SJSA1 (cell line): Measurements from ENCODE around the gene MTCL1. TPM values are rescaled to one million over a fixed set of nuclear protein-coding genes. Genes with fewer than 3 reads are reported as not detected.
"Not testable (repeated sequence)": the region's sequence is repeated elsewhere in the genome, so short reads cannot be mapped to it uniquely, and the experiment has no call there.

Experiments
- DNase-seq, 2 experiments: peaks; one replicate each; pipeline ENCODE4 v3.0.0-alpha.2; 2015 to 2020; ENCODE audit warnings: low spot score in 2 of 2, low read depth in 1 of 2
- H3K27ac ChIP-seq: fragments of 250-450 bp; sonication (Bioruptor Pico); 2 replicates; pipeline ENCODE4 v1.5.1; 2020; ENCODE audit warnings: mild to moderate bottlenecking, moderate library complexity
- H3K27me3 ChIP-seq: fragments of 250-450 bp; sonication (Bioruptor Pico); replicated peaks from 2 replicates; pipeline ENCODE4 v1.5.1; 2020; ENCODE audit warnings: mild to moderate bottlenecking, moderate library complexity
- H3K36me3 ChIP-seq: fragments of 250-450 bp; sonication (Bioruptor Pico); 2 replicates; pipeline ENCODE4 v1.5.1; 2020; ENCODE audit warnings: mild to moderate bottlenecking
- H3K4me1 ChIP-seq: fragments of 250-450 bp; sonication (Bioruptor Pico); replicated peaks from 2 replicates; pipeline ENCODE4 v1.6.1; 2021; ENCODE audit warnings: mild to moderate bottlenecking
- H3K4me3 ChIP-seq: fragments of 250-450 bp; sonication (Bioruptor Pico); 2 replicates; pipeline ENCODE4 v1.5.1; 2020; ENCODE audit warnings: mild to moderate bottlenecking
- H3K9me3 ChIP-seq: fragments of 250-450 bp; sonication (Bioruptor Pico); replicated peaks from 2 replicates; pipeline ENCODE4 v1.5.1; 2020; ENCODE audit warnings: mild to moderate bottlenecking
- total RNA-seq: library from RNA; depleted of rRNA; stranded (reverse); fragments of >200 nt; shearing (Covaris generic); gene quantifications from 2 replicates; pipeline ENCODE4 v1.2.3, GENCODE V29; 2014

MTCL1 gene
- total RNA-seq, 1 experiment from 2014 or later, result 47.7 TPM

DNA sequence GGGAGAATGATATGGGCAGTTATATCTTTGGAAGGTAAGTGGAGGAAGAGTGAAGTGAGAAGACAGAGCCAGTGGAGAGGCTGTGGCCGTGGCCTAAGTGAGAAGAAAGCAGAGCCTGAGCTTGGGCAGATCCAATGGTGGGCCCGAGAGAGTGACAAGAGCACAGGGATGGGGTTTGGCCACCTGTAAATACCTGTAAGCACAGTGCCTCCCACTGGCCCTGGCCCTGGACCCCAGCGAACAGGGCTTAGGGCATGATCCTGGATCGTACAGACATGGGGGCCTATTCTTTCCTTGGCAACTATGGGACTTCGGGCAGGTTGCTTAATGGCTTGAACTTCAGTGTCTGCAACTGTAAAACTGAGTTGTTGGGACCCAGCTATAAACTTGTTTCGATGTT is 44.1 kb downstream of the MTCL1 start:
- no peak overlapping the region for H3K27ac ChIP-seq
- H3K36me3 ChIP-seq, result peaks cover 38% of the 10 kb centered on the region
- no peaks in the 10 kb centered on the region for H3K9me3 ChIP-seq
- H3K4me3 ChIP-seq, result no peak overlapping the region
- DNase-seq, result no peak
- peaks cover 67% of the 10 kb centered on the region for H3K4me1 ChIP-seq
- H3K27me3 ChIP-seq, result no peaks in the 10 kb centered on the region

DNA sequence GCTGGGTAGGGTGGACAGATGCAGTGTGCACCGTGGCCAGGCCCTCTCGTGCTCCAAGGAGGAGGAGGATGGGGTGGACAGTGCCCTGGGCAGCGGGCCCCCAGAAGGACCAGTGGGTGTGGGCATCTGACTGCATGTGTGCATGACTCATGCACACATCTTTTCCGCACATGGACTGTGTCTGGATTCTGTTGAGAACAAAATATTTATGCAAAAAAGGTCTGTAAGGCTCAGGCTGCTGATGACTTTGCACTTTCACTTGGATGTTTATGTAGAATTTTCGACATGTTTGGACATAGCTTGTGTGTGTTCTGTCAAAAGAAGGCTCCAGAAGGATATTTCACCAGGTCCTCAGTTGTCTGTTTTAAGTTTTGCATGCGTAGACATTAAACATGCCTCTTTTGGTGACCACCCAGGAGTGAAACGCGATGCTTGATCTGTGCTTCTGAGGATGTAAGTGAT is 45.6 kb downstream of the MTCL1 start:
- H3K4me3 ChIP-seq, result peak overlapping the region; percentile 17
- peaks cover 44% of the 10 kb centered on the region for H3K36me3 ChIP-seq
- H3K9me3 ChIP-seq, result no peaks in the 10 kb centered on the region
- H3K4me1 ChIP-seq, result peaks cover 78% of the 10 kb centered on the region
- H3K27ac ChIP-seq, result peak overlapping the region; percentile 79
- no peaks in the 10 kb centered on the region for H3K27me3 ChIP-seq
- DNase-seq, result peak; percentile 76 to 86

DNA sequence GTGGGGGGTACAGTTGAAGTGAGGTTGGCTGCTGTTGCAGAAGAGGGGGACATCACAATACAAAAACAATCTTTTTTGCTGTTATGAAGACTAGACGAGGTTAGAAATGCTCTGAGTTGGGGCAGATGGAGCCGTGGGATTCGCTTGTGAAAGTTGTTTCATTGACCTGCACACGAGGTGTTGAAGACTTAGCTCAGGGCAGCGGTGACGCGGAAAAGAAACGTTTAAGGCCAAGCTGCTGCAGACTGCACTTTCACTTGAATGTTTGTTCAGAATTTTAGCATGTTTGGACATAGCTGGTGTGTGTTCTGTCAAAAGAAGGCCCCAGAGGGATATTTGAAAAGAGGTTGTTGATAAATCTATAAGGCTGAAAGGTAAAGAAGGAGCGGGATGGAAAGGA is 46.3 kb downstream of the MTCL1 start:
- H3K9me3 ChIP-seq, result no peaks in the 10 kb centered on the region
- peaks cover 38% of the 10 kb centered on the region for H3K36me3 ChIP-seq
- no peaks in the 10 kb centered on the region for H3K27me3 ChIP-seq
- H3K27ac ChIP-seq, result peak overlapping the region; percentile 79
- H3K4me1 ChIP-seq, result peaks cover 76% of the 10 kb centered on the region
- H3K4me3 ChIP-seq, result no peak overlapping the region
- no peak for DNase-seq

DNA sequence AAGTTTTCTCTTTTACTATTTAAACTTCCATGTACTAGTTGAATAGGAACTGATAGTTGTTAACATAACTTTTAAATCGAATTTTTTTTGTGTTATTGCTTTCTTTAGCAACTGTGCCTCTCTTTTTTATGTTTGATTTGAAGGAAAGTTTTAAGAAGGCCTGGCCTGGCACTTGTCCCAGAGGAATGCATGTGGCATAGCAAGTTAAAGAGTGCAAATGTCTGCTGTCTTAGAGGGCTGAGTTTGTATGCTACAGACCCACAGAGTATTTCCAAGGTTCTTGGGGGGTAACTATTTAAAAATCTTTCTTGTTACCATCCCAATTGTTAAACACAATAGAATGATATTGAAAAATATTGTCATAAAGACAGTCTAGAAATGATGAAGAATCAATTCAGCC is 47.0 kb downstream of the MTCL1 start:
- Histone ChIP-seq H3K4me3 (no peak overlapping the region), H3K9me3 (no peaks in the 10 kb centered on the region), H3K36me3 (peaks cover 41% of the 10 kb centered on the region), H3K4me1 (peaks cover 75% of the 10 kb centered on the region), H3K27ac (peak overlapping the region; percentile 79; the same call in 1 of the 2 replicates), H3K27me3 (no peaks in the 10 kb centered on the region)
- no peak for DNase-seq

DNA sequence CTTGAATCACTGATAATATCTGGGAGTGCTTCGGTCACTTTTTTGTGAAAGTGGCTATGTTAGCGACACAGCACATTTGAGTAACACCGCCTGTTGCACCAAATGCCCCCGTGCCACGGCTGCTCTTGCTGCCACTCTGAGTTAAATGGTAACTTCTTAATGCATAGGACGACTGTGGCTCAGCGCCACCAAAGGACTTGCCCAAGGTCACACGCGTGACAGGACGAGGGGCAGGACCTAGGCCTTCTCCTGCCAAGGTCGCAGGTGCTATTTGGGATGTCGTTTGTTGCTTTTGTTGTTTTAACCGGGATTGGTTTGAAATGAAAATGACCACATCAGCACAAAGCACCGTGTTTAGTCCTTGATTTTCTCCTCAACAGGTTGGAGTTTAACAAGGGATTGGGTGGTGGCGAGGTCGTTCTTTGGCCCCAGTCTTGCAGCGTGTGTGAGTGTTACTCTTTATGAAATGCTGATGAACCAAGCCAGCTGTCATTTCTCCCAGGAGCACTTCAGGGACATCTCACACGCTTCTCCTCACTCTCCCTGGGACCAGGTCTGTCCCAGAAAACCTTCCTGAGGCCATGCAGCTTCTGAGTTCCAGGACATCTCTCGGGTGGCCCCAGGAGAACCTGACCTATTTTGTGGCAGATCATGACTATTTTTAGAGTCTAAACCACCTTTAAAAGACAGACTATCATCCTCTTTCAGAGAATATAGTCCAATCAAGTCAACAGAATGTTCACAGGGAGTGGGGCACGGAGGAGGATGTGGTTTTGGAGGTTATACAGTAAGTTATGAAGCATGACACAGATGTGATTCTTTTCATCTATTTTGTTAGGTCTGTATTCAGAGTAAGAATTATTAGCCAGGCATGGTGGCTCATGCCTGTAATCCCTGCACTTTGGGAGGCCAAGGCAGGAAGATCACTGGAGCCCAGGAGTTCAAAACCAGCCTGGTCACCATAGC is 49.9 kb downstream of the MTCL1 start:
- Histone ChIP-seq H3K9me3 (no peaks in the 10 kb centered on the region), H3K36me3 (peaks cover 45% of the 10 kb centered on the region), H3K4me3 (no peak overlapping the region), H3K4me1 (peaks cover 64% of the 10 kb centered on the region), H3K27ac (peak overlapping the region; percentile 47), H3K27me3 (no peaks in the 10 kb centered on the region)
- DNase-seq, result peak; percentile 65 to 69

DNA sequence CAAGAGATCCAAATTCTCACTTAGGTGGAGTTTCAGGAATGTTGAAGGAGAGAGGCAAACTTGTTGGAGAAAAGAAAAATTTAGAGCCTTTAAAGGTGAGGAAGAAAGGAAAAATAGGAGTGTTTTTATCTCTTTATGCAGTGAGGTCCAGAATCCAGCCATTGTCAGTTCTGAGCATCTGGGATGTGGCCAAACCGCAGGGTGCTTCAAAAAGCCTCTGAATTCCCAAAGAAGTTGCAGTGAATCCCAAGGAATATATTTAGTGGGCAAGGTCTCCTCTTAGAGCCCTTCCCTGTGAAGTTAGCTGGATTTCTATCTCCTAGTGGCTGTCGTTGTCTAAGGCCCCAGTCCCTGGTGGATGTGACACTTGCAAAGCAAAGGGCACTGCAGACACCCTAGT is 51.2 kb downstream of the MTCL1 start:
- H3K4me3 ChIP-seq, result no peak overlapping the region
- peak; percentile 41 to 54 for DNase-seq
- peaks cover 51% of the 10 kb centered on the region for H3K4me1 ChIP-seq

DNA sequence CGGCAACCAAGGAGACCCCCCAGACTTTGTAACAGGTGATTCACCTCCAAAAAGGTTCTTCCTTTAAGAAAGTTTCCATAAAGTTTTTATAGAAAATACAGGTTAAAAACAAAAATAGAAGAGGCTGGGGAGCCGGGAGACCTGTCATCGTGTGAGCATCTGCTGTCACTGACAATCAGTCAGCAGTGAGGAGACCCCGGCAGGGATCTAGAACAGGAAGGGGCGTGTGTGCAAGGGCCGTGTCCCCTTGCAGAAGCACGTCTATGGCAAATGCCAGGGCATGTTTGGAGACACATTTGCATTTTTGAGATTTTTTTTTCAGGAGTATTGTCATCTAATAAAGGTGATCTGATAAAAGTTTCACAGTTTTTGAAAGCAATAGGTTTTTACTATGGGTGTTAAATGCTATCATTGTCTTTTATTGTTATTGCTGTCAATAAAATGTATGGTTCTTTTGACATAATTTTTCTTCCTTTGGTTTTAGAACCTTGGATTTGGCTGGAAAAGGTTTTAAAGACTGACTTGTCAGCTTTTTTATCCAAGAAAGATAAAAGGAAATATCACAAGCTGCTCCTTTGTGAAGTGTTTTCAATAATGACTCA is 52.1 kb downstream of the MTCL1 start:
- peak in 1 of 2 experiments; percentile 31 for DNase-seq
- Histone ChIP-seq H3K36me3 (peaks cover 65% of the 10 kb centered on the region), H3K4me1 (peaks cover 42% of the 10 kb centered on the region), H3K4me3 (no peak overlapping the region), H3K27ac (no peak overlapping the region), H3K27me3 (no peaks in the 10 kb centered on the region), H3K9me3 (peaks cover 9% of the 10 kb centered on the region; the same call in 1 of the 2 replicates)

More for the DNA sequence above, 51.2 kb downstream of the MTCL1 start:
- H3K27ac ChIP-seq, result no peak overlapping the region
- no peaks in the 10 kb centered on the region for H3K27me3 ChIP-seq
- H3K9me3 ChIP-seq, result peaks cover 6% of the 10 kb centered on the region; the same call in 1 of the 2 replicates
- H3K36me3 ChIP-seq, result peaks cover 56% of the 10 kb centered on the region

DNA sequence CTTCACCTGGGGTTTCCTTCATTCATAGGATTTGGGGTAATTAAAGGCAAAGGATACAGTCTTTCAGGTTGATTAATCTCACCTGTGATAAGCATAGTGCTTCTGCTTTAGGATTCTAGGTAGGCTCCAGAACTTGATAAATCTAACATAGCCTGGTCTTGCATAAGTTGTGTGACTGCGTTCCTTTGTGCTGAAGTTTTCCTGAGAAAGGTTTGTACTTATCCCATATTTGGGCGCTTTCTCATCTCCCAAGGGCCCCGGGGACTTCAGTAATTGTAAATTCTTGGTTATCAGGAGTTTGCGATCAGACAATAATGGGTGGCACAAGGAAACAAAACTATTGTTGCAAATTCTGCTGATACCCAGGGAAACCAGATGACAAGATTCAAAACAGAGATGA is 53.1 kb downstream of the MTCL1 start:
- peak in 1 of 2 experiments; percentile 16 for DNase-seq
- Histone ChIP-seq H3K4me1 (peaks cover 32% of the 10 kb centered on the region), H3K9me3 (peaks cover 9% of the 10 kb centered on the region; the same call in 1 of the 2 replicates), H3K4me3 (no peak overlapping the region), H3K36me3 (peaks cover 68% of the 10 kb centered on the region), H3K27me3 (no peaks in the 10 kb centered on the region), H3K27ac (no peak overlapping the region)

DNA sequence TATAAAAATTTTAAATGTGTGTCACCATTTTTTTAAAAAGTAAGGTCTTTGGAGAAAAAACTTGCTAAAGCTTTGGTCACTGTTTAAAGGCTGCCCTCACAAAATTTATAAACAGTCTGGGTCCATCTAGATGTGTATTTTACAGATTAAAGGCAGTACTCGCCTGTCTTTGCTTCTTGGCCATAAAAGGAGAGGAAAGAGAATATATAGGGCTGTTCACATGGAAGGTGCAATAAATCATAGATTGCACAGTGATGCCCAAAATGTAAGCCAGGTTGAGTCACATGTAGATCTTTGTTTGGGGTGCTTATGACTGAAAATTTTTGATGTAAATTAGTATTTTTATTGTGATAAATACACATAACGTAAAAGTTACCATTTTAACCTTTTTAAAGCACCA is 55.6 kb downstream of the MTCL1 start:
- Histone ChIP-seq H3K9me3 (peaks cover 9% of the 10 kb centered on the region; the same call in 1 of the 2 replicates), H3K4me1 (peaks cover 18% of the 10 kb centered on the region), H3K4me3 (no peak overlapping the region), H3K36me3 (peaks cover 78% of the 10 kb centered on the region), H3K27ac (no peak overlapping the region), H3K27me3 (no peaks in the 10 kb centered on the region)
- DNase-seq, result no peak

DNA sequence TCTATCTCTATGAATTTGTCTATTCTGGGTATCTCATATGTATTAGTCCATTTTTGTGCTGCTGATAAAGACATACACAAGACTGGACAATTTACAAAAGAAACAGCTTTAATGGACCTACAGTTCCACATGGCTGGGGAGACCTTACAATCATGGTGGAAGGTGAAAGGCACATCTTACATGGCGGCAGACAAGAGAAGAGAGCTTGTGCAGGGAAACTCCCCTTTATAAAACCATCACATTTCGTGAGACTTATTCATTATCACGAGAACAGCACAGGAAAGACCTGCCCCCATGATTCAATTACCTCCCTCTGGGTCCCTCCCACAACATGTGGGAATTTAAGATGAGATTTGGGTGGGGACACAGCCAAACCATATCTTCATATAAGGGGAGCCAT is 56.2 kb downstream of the MTCL1 start:
- H3K27ac ChIP-seq, H3K4me3 ChIP-seq, H3K27me3 ChIP-seq, H3K9me3 ChIP-seq: not testable (repeated sequence)
- peak in 1 of 2 experiments; percentile 3 for DNase-seq
- Histone ChIP-seq H3K4me1 (peaks cover 15% of the 10 kb centered on the region), H3K36me3 (peaks cover 82% of the 10 kb centered on the region)

DNA sequence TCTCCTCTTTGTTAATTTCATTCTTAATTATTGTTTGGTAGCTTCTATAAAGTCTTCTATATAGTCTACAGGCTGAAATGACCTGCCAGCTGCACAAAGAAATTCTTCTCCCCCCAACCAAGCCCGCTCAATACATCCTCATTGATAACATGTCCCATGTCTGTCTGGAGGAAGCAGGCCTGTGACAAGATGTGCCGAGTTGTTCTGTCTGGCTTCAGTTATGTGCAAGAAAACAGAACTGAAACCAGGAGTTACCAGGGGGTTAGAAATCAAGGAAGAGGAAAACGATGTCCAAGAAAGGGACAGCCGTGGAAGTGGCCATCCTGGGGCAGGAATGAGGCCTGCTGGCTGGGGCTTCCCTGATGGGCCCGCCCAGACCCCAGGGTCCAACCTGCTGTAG is 57.6 kb downstream of the MTCL1 start:
- H3K27me3 ChIP-seq, result no peaks in the 10 kb centered on the region
- no peak overlapping the region for H3K4me3 ChIP-seq
- peaks cover 9% of the 10 kb centered on the region; the same call in 1 of the 2 replicates for H3K9me3 ChIP-seq
- no peak overlapping the region for H3K27ac ChIP-seq
- peaks cover 7% of the 10 kb centered on the region; the same call in 1 of the 2 replicates for H3K4me1 ChIP-seq
- DNase-seq, result peak in 1 of 2 experiments; percentile 25
- H3K36me3 ChIP-seq, result peaks cover 82% of the 10 kb centered on the region

DNA sequence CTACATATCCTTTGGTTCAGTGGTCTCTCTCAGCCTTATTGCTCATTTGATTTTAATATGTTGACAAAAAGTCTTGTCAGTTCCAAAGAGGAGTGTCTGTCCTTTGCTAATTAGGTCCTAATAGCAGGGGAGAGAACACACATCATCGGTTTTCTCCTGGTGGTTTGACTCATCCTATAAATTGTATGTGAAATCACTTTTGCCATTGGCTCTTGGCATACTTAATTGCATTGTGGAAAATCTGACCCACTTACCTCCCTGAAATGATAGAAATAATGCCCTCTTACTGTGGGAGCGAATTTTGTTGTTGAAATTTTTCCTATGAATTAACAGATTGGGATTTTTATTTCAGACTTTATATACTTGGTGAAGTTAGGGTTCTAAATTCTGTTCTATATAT is 58.3 kb downstream of the MTCL1 start:
- Histone ChIP-seq H3K36me3 (peaks cover 75% of the 10 kb centered on the region), H3K27ac (no peak overlapping the region), H3K27me3 (no peaks in the 10 kb centered on the region), H3K4me1 (peaks cover under 1% of the 10 kb centered on the region; the same call in 1 of the 2 replicates), H3K9me3 (peaks cover 9% of the 10 kb centered on the region; the same call in 1 of the 2 replicates), H3K4me3 (no peak overlapping the region)
- DNase-seq, result no peak

DNA sequence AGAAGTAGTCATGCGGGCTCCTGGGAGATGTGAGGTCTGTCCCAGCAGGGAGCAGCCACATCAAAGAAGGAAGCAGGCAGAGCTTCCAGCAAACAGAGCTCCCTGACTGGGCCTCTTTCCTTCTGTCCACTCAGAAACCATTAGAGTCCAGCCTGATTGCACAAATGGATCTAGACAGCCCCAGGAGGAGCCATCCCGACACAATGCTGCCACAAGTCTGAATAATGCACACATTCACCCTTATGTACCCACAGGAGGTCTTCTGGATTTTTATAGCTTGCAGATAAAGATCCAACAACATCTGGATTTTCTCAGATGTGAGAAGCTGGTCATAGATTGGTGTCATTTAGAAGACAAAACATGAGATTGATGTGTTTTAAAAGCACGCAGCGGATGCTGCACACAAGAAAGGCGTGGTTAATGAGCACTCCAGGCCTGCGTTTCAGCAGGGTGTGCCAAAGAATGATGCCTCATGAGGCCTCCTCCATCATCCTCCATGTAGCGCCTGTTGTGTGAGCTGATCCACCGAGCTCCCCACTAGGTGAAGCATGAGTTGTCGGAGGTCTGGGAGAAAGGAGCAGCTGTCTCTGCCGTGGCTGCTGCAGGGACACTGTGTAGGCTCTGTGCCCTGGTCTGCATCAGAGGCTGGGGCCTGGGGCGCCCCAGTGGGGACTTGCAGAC is 60.6 kb downstream of the MTCL1 start:
- DNase-seq, result peak in 1 of 2 experiments; percentile 25
- peaks cover 9% of the 10 kb centered on the region; the same call in 1 of the 2 replicates for H3K9me3 ChIP-seq
- no peak overlapping the region for H3K4me3 ChIP-seq
- peaks cover 55% of the 10 kb centered on the region for H3K36me3 ChIP-seq
- no peaks in the 10 kb centered on the region; the same call in 1 of the 2 replicates for H3K4me1 ChIP-seq
- H3K27ac ChIP-seq, result no peak overlapping the region
- H3K27me3 ChIP-seq, result no peaks in the 10 kb centered on the region
